Omental fat pad (tissue), 4 donors: ENCODE data around the gene SH3PXD2B. TPM values are rescaled to one million over a fixed set of nuclear protein-coding genes. Genes with fewer than 3 reads are reported as not detected.

Source experiments
- ATAC-seq: fragments of 150-250 bp; one replicate; pipeline ENCODE4 v1.9.1; 2016; ENCODE audit warnings: mild to moderate bottlenecking, moderate library complexity; ENCODE audit not compliant: low FRiP score
- DNase-seq: peaks from one replicate; pipeline ENCODE4 v3.0.0-alpha.2; 2019; ENCODE audit warnings: low spot score
- CTCF ChIP-seq, 3 donors: fragments of 450-650 bp; IDR thresholded peaks; one replicate each; pipeline ENCODE4 v1.5.1; 2016 to 2017; ENCODE audit warnings: antibody characterized with exemption in 3 of 3, mild to moderate bottlenecking in 3 of 3, moderate library complexity in 2 of 3
- total RNA-seq, 4 donors: library from RNA; depleted of rRNA; stranded (reverse); fragments of >200 nt; gene quantifications; one replicate each; pipeline ENCODE4 v1.1.0, GENCODE V29; 2016

The SH3PXD2B gene
- total RNA-seq, 4 donors from 2014 or later: 29.3 to 47.1 (median 44.3) TPM

DNA sequence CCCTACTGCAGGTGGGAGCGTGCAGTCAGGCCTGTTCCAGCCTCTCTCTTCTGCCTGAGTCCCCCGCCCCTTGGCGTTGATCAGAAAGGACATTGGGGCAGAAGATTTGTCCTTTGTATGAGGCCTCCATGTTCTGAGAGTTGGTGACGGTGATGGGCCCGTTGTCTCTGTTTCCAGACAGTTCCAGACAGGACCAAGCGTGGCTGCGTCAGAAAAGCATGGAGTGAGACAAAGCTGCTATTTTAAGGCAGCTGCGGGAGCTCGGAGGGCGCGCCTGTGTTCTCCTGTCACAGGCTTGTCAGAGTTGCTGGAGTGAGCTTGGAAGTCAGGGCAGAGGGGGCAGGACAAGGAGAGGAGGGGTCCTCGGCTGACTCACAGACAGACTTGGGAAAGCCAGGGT lies 32.1 kb upstream of the SH3PXD2B start:
- ATAC-seq: no peak
- no peak for TF ChIP-seq CTCF (IDR thresholded peaks at IDR 0.05)
- DNase-seq: no peak

- no peak for ATAC-seq
- TF ChIP-seq CTCF (IDR thresholded peaks at IDR 0.05): no peak
- no peak for DNase-seq
Measured at GRCh38 chr5:172485511-172486202, 31.3 kb upstream of the SH3PXD2B start.

- ATAC-seq: no peak
Measured at GRCh38 chr5:172484664-172485063, 30.3 kb upstream of the SH3PXD2B start.

DNA sequence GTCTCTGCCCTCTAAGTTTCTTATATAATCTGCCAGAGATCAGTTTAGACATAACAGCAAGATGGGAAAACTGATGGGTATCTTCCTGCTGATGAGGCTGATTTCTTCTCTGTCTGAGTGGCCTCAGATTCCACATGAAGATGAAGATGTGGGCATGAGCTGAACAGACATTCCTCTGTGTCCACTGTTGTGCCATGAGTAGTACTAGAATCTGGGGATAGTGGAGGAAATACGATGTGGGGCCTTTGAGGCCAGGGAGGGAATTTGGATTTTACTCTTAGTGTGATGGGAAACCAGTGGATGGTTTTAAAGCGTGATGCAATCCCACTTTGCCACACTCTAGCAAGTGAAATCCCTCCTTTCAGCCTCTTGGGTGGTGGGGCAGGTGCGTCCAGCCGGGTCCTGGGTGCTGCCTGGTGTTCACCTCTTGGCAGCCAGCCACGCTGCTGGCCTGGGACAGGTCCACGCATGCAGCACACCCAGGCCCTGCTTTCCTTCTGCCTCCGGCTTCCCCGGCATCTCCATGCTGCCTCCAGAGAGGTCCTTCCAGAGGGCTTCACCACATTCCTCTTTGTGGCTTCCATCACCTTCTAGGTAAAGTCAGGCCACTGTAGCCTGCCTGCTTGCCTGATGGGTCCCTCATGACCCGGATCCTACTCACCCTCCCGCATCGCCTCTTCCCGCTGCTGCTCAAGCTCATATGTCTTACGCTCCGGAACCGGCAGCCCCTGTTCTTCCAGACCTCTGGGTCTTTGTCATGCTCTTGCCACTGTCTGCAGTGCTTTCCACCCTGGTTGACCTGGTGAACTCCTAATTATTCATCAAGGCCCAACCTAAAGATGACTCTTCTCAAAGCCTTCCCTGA lies 28.1 kb upstream of the SH3PXD2B start:
- ATAC-seq (no peak), DNase-seq (no peak)
- no peak for TF ChIP-seq CTCF (IDR thresholded peaks at IDR 0.05)

More at GRCh38 chr5:172484664-172485063, 30.3 kb upstream of the SH3PXD2B start:
- no peak for TF ChIP-seq CTCF (IDR thresholded peaks at IDR 0.05)
- no peak for DNase-seq

DNA sequence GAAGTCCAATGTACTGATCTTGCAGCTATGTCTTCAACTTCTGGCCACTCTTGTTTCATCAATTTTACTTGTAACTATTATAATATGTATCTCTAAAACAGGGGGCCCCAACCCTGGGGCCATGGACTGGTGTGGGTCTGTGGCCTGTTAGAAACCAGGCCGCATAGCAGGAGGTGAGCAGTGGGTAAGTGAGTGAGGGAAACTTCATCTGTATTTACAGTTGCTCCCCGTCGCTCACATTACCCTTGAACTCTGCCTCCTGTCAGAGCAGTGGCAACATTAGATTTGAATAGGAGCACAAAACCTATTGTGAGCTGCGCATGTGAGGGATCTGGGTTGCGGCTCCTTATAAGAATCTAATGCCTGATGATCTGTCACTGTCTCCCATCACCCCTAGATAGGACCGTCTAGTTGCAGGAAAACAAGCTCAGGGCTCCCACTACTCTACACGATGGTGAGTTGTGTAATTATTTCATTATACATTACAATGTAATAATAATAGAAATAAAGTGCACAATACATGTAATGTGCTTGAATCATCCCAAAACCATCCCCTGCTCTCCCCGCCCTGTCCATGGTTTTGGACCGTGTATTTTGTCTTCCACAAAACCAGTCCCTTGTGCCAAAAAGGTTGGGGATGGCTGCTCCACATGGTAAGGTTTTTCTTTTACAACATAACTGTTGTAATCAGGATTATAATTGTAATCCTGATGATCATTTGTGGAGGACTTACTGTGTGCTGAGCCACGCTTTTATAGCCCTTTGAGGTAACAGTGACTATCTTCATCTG lies 26.9 kb upstream of the SH3PXD2B start:
- no peak for ATAC-seq
- no peak for DNase-seq
- no peak for TF ChIP-seq CTCF (IDR thresholded peaks at IDR 0.05)

DNA sequence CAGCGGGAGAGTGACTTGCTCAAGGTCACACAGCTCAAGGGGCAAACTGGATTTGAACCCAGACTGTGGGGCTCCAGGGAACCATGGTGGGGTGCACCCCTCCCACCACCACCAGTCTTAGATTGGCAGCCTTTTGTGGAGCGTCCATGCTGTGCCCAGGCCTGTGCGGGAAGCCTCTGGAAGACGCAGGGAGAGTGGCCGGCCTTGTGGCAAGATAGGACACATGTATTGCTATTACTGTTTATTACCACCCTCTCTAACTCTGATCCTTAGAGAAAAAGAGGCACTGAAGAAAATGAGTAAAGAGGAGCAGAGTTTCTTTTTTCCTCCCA lies 25.4 kb upstream of the SH3PXD2B start:
- ATAC-seq (no peak), DNase-seq (no peak)
- no peak for TF ChIP-seq CTCF (IDR thresholded peaks at IDR 0.05)
